NCI-H1092 (cell line): ENCODE data around the gene ACO2.

Experiments
- DNase-seq: peaks from one replicate; lab custom pipeline; 2025; lab: John Stamatoyannopoulos, UW

Gene ACO2

GRCh38 chr22:41523464-41524221 lies 54.7 kb downstream of the ACO2 start:
- no peak for DNase-seq

GRCh38 chr22:41524251-41524661 lies 55.3 kb downstream of the ACO2 start:
- no peak for DNase-seq

- DNase-seq = no peak
These were observed 56.0 kb downstream of the ACO2 start for GRCh38 chr22:41524809-41525449.

- DNase-seq = no peak
These were observed 56.7 kb downstream of the ACO2 start for GRCh38 chr22:41525450-41526225.

- no peak for DNase-seq
These were observed 57.4 kb downstream of the ACO2 start for GRCh38 chr22:41526226-41526829.

GRCh38 chr22:41526830-41527799 lies 58.2 kb downstream of the ACO2 start:
- no peak for DNase-seq

- DNase-seq = no peak
These were observed 59.3 kb downstream of the ACO2 start for GRCh38 chr22:41528132-41528766.

GRCh38 chr22:41528938-41529561 lies 60.1 kb downstream of the ACO2 start:
- no peak for DNase-seq

- no peak for DNase-seq
These were observed 62.2 kb downstream of the ACO2 start for GRCh38 chr22:41530890-41531714.

GRCh38 chr22:41531715-41532477 lies 63.0 kb downstream of the ACO2 start:
- no peak for DNase-seq

GRCh38 chr22:41532908-41533825 lies 64.2 kb downstream of the ACO2 start:
- DNase-seq = peak; percentile 33

- DNase-seq = no peak
These were observed 65.3 kb downstream of the ACO2 start for GRCh38 chr22:41534219-41534618.

- no peak for DNase-seq
These were observed 66.3 kb downstream of the ACO2 start for GRCh38 chr22:41535244-41535643.

GRCh38 chr22:41537203-41537602 lies 68.3 kb downstream of the ACO2 start:
- DNase-seq = no peak

GRCh38 chr22:41538583-41538982 lies 69.7 kb downstream of the ACO2 start:
- no peak for DNase-seq

GRCh38 chr22:41539146-41540005 lies 70.5 kb downstream of the ACO2 start:
- DNase-seq = no peak

GRCh38 chr22:41540006-41540315 lies 71.0 kb downstream of the ACO2 start:
- no peak for DNase-seq
